ENCODE results near the gene DUOX1. TPM values are rescaled to one million over a fixed set of nuclear protein-coding genes. Genes with fewer than 3 reads are reported as not detected.
"Not testable (repeated sequence)": the region's sequence is repeated elsewhere in the genome, so short reads cannot be mapped to it uniquely, and the experiment has no call there.

The DUOX1 gene
- total RNA-seq, 6 experiments from 2014 or later: 0.02 to 0.26 (median 0.12) TPM; not detected in 1

DNA sequence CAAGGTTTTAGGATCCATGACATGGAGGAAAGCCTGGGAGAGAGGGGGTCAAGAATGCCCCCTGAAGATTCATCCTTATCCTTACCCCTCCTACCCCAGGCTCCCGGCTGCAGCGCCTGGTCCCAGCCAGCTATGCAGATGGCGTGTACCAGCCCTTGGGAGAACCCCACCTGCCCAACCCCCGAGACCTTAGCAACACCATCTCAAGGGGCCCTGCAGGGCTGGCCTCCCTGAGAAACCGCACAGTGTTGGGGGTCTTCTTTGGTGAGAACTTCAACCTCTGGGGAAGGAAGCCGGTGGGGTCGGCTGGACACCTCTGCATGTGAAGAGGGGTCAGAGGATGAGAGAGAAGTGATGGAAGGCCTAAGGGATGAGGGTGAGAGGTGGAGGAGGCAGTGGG is 4.3 kb downstream of the DUOX1 start:
- TF ChIP-seq, protein P1, sequence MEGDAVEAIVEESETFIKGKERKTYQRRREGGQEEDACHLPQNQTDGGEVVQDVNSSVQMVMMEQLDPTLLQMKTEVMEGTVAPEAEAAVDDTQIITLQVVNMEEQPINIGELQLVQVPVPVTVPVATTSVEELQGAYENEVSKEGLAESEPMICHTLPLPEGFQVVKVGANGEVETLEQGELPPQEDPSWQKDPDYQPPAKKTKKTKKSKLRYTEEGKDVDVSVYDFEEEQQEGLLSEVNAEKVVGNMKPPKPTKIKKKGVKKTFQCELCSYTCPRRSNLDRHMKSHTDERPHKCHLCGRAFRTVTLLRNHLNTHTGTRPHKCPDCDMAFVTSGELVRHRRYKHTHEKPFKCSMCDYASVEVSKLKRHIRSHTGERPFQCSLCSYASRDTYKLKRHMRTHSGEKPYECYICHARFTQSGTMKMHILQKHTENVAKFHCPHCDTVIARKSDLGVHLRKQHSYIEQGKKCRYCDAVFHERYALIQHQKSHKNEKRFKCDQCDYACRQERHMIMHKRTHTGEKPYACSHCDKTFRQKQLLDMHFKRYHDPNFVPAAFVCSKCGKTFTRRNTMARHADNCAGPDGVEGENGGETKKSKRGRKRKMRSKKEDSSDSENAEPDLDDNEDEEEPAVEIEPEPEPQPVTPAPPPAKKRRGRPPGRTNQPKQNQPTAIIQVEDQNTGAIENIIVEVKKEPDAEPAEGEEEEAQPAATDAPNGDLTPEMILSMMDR (IDR thresholded peaks at IDR 0.05): no peak
- no peaks in the 10 kb centered on the region for H3K36me3 Mint-ChIP-seq (ENCODE audit: low read depth)
- DNase-seq: no peak
- no peaks in the 10 kb centered on the region for H3K9me3 Mint-ChIP-seq
- H3K4me3 Mint-ChIP-seq: no peak overlapping the region
- H3K4me1 Mint-ChIP-seq (ENCODE audit: low read depth): no peaks in the 10 kb centered on the region
- H3K27me3 Mint-ChIP-seq (ENCODE audit: insufficient read depth): peaks cover 34% of the 10 kb centered on the region
- no peak overlapping the region for H3K27ac Mint-ChIP-seq

DNA sequence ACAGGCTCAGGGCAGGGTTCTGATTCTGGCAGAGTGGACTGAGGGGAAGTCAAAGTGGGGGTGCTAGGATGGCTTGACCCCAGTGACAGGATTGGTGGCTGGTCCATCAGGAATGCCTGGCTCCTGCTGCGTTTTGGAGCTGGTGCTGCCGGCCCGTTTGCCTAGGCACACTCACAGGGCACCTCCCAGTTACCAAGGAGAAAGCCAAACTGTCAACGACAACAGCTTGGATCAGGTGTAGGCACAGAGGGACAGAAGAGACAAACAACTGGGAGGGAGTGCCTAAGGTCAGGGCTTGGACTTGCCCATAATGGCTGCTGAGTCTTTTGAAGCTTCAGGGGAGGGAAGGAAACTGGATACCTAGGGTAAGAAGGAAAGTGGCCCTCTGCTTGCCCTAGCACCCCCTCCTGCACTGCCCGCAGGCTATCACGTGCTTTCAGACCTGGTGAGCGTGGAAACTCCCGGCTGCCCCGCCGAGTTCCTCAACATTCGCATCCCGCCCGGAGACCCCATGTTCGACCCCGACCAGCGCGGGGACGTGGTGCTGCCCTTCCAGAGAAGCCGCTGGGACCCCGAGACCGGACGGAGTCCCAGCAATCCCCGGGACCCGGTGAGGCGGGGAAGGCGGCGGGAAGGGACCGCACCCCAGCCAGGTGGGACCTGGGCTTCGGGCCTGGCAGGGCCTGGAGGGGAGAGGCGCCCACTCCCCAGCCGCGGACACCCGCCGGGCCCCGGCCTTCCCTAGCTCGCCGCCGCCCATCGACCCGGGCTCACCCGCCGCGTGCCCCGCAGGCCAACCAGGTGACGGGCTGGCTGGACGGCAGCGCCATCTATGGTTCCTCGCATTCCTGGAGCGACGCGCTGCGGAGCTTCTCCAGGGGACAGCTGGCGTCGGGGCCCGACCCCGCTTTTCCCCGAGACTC is 5.1 kb downstream of the DUOX1 start:
- no peak overlapping the region for H3K4me3 Mint-ChIP-seq
- H3K9me3 Mint-ChIP-seq: no peaks in the 10 kb centered on the region
- H3K27me3 Mint-ChIP-seq (ENCODE audit: insufficient read depth): peaks cover 34% of the 10 kb centered on the region
- TF ChIP-seq, protein P1 (IDR thresholded peaks at IDR 0.05): no peak
- no peak overlapping the region for H3K27ac Mint-ChIP-seq
- H3K36me3 Mint-ChIP-seq (ENCODE audit: low read depth): no peaks in the 10 kb centered on the region
- DNase-seq: no peak
- H3K4me1 Mint-ChIP-seq (ENCODE audit: low read depth): no peaks in the 10 kb centered on the region

DNA sequence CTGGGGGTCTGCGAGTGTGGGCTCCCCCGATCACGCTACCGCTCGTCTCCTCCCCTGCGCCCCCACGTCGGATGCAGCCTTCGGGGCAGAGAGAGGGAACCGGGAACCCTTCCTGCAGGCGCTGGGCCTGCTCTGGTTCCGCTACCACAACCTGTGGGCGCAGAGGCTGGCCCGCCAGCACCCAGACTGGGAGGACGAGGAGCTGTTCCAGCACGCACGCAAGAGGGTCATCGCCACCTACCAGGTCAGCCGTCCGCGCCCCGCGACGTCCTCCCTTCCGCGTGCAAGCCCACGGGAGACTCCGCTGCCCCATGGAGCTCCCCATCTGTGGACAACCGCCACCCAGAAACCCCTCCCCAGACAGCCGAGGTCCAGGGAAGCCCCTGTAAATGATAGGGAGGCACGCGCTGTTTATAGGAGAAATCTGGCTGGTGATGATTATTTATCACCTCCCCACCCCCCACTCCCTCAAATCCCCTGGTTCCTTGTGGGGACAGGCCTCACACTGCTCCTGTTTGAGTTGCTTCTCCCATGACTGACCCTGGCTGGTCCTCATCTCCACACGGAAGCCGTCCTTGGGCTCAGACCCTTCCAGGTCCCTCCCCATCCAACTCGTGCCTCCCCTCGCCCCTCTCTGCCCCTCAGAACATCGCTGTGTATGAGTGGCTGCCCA is 6.0 kb downstream of the DUOX1 start:
- DNase-seq; H3K4me1 Mint-ChIP-seq (ENCODE audit: low read depth); H3K36me3 Mint-ChIP-seq (ENCODE audit: low read depth); H3K27ac Mint-ChIP-seq; H3K9me3 Mint-ChIP-seq; H3K4me3 Mint-ChIP-seq: not testable (repeated sequence)
- peaks cover 29% of the 10 kb centered on the region for H3K27me3 Mint-ChIP-seq (ENCODE audit: insufficient read depth)

DNA sequence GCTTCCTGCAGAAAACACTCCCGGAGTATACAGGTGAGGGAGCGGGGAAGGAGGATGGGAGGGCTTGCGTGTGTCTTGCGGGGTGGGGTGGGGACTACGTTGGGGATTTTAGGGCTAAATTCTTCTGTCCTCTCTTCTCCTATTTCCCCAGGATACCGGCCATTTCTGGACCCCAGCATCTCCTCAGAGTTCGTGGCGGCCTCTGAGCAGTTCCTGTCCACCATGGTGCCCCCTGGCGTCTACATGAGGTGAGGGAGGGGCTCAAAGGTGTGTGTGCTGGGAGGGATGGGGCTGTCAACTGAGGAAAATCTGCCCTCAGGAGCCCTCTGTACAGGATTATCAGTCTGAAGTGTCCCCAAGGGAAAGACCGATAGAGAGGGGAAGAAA is 6.6 kb downstream of the DUOX1 start:
- no peaks in the 10 kb centered on the region for H3K4me1 Mint-ChIP-seq (ENCODE audit: low read depth)
- H3K36me3 Mint-ChIP-seq (ENCODE audit: low read depth): no peaks in the 10 kb centered on the region
- no peak overlapping the region for H3K4me3 Mint-ChIP-seq

DNA sequence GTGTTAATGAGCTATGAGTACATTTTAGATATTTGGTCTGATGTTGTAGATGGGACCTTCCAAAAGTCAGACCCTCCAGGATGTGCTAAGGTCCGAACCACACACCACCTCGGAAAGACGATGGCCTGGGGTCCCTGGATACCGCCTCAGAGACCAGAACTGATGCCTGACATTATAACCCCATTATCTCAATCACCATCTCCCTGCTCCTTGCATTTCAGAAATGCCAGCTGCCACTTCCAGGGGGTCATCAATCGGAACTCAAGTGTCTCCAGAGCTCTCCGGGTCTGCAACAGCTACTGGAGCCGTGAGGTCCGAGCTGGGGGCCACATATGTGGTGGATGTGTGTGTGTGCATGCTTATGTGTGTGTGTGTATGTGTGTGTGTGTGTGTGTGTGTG is 7.9 kb downstream of the DUOX1 start:
- no peak for DNase-seq
- H3K36me3 Mint-ChIP-seq (ENCODE audit: low read depth): no peaks in the 10 kb centered on the region
- H3K9me3 Mint-ChIP-seq: no peaks in the 10 kb centered on the region
- H3K27ac Mint-ChIP-seq: no peak overlapping the region
- TF ChIP-seq, protein P1 (IDR thresholded peaks at IDR 0.05): no peak
- H3K27me3 Mint-ChIP-seq (ENCODE audit: insufficient read depth): peaks cover 16% of the 10 kb centered on the region
- H3K4me3 Mint-ChIP-seq: no peak overlapping the region
- H3K4me1 Mint-ChIP-seq (ENCODE audit: low read depth): no peaks in the 10 kb centered on the region

More for the DNA sequence above, 6.6 kb downstream of the DUOX1 start:
- H3K9me3 Mint-ChIP-seq: no peaks in the 10 kb centered on the region
- no peak for DNase-seq
- TF ChIP-seq, protein P1 (IDR thresholded peaks at IDR 0.05): no peak; the same call in 1 of the 2 replicates
- peaks cover 24% of the 10 kb centered on the region for H3K27me3 Mint-ChIP-seq (ENCODE audit: insufficient read depth)
- H3K27ac Mint-ChIP-seq: no peak overlapping the region

Measured in HFFc6 (cell line).